ACC112 (cell line): Measurements from ENCODE around the gene SEMA7A.
"Not testable (repeated sequence)": the region's sequence is repeated elsewhere in the genome, so short reads cannot be mapped to it uniquely, and the experiment has no call there.

Experiments
- H2AFZ ChIP-seq: fragments of 200-600 bp; sonication (generic); one replicate; pipeline ENCODE4 v1.6.0; 2017; ENCODE audit warnings: antibody characterized with exemption, low read length; ENCODE audit not compliant: unreplicated experiment
- H3K27ac ChIP-seq: fragments of 200-600 bp; sonication (generic); 2 replicates; pipeline ENCODE4 v1.5.1; 2014; ENCODE audit warnings: low read depth, mild to moderate bottlenecking, antibody characterized with exemption, low read length, moderate library complexity
- H3K27me3 ChIP-seq: fragments of 200-600 bp; sonication (generic); 2 replicates; pipeline ENCODE4 v1.6.1; 2014; ENCODE audit warnings: mild to moderate bottlenecking, antibody characterized with exemption, low read length, moderate library complexity, mixed read lengths; ENCODE audit not compliant: insufficient read depth
- H3K36me3 ChIP-seq: fragments of 200-600 bp; sonication (generic); 2 replicates; pipeline ENCODE4 v1.6.1; 2016; ENCODE audit warnings: mild to moderate bottlenecking, antibody characterized with exemption, low read length, moderate library complexity, mixed read lengths; ENCODE audit not compliant: insufficient read depth
- H3K4me1 ChIP-seq: fragments of 200-600 bp; sonication (generic); one replicate; pipeline ENCODE4 v1.6.1; 2016; ENCODE audit warnings: low read length, mixed read lengths; ENCODE audit not compliant: insufficient read depth, unreplicated experiment, control insufficient read depth
- H3K4me3 ChIP-seq: fragments of 200-600 bp; sonication (generic); 2 replicates; pipeline ENCODE4 v1.5.1; 2014; ENCODE audit warnings: mild to moderate bottlenecking, low read depth, low read length
- H3K79me2 ChIP-seq: fragments of 200-600 bp; sonication (generic); one replicate; pipeline ENCODE4 v1.6.0; 2016; ENCODE audit warnings: low read length; ENCODE audit not compliant: control insufficient read depth, unreplicated experiment, insufficient read depth

The SEMA7A gene

GRCh38 chr15:74390647-74391288, 43.0 kb downstream of the SEMA7A start:
- no peak overlapping the region for H2AFZ ChIP-seq
- no peaks in the 10 kb centered on the region for H3K79me2 ChIP-seq
- no peak overlapping the region for H3K4me3 ChIP-seq
- no peak overlapping the region for H3K27ac ChIP-seq
- no peaks in the 10 kb centered on the region for H3K27me3 ChIP-seq
- H3K4me1 ChIP-seq = peaks cover 30% of the 10 kb centered on the region
- H3K36me3 ChIP-seq = no peaks in the 10 kb centered on the region

- H3K4me3 ChIP-seq, H2AFZ ChIP-seq, H3K36me3 ChIP-seq, H3K79me2 ChIP-seq, H3K27ac ChIP-seq, H3K27me3 ChIP-seq: not testable (repeated sequence)
- peaks cover 30% of the 10 kb centered on the region for H3K4me1 ChIP-seq
Observed at GRCh38 chr15:74390049-74390646, 43.6 kb downstream of the SEMA7A start.

GRCh38 chr15:74389241-74390048, 44.3 kb downstream of the SEMA7A start:
- Histone ChIP-seq H3K4me3 (no peak overlapping the region), H2AFZ (no peak overlapping the region), H3K27ac (no peak overlapping the region), H3K36me3 (no peaks in the 10 kb centered on the region), H3K27me3 (no peaks in the 10 kb centered on the region), H3K4me1 (peaks cover 30% of the 10 kb centered on the region), H3K79me2 (no peaks in the 10 kb centered on the region)

GRCh38 chr15:74388363-74388951, 45.3 kb downstream of the SEMA7A start:
- Histone ChIP-seq H3K4me1 (peaks cover 39% of the 10 kb centered on the region), H3K27me3 (no peaks in the 10 kb centered on the region), H2AFZ (no peak overlapping the region), H3K4me3 (no peak overlapping the region), H3K27ac (no peak overlapping the region), H3K36me3 (no peaks in the 10 kb centered on the region), H3K79me2 (no peaks in the 10 kb centered on the region)

- Histone ChIP-seq H3K79me2 (no peaks in the 10 kb centered on the region), H2AFZ (no peak overlapping the region), H3K4me1 (peaks cover 37% of the 10 kb centered on the region), H3K4me3 (no peak overlapping the region), H3K36me3 (no peaks in the 10 kb centered on the region), H3K27me3 (no peaks in the 10 kb centered on the region), H3K27ac (no peak overlapping the region)
Observed at GRCh38 chr15:74387621-74388362, 46.0 kb downstream of the SEMA7A start.

- no peaks in the 10 kb centered on the region for H3K27me3 ChIP-seq
- H3K4me3 ChIP-seq = no peak overlapping the region
- H2AFZ ChIP-seq = no peak overlapping the region
- no peaks in the 10 kb centered on the region for H3K36me3 ChIP-seq
- H3K4me1 ChIP-seq = peaks cover 32% of the 10 kb centered on the region
- no peak overlapping the region for H3K27ac ChIP-seq
- no peaks in the 10 kb centered on the region for H3K79me2 ChIP-seq
Observed at GRCh38 chr15:74387141-74387541, 46.6 kb downstream of the SEMA7A start.

GRCh38 chr15:74386496-74387140, 47.1 kb downstream of the SEMA7A start:
- peaks cover 34% of the 10 kb centered on the region for H3K4me1 ChIP-seq
- no peak overlapping the region for H2AFZ ChIP-seq
- H3K79me2 ChIP-seq = no peaks in the 10 kb centered on the region
- H3K27ac ChIP-seq = no peak overlapping the region
- no peaks in the 10 kb centered on the region for H3K27me3 ChIP-seq
- H3K36me3 ChIP-seq = no peaks in the 10 kb centered on the region
- no peak overlapping the region for H3K4me3 ChIP-seq

- H3K27me3 ChIP-seq = no peaks in the 10 kb centered on the region
- no peak overlapping the region for H3K4me3 ChIP-seq
Observed at GRCh38 chr15:74385733-74386132, 48.0 kb downstream of the SEMA7A start.

GRCh38 chr15:74384881-74385643, 48.7 kb downstream of the SEMA7A start:
- peaks cover 37% of the 10 kb centered on the region for H3K4me1 ChIP-seq
- H3K79me2 ChIP-seq = no peaks in the 10 kb centered on the region
- no peak overlapping the region for H2AFZ ChIP-seq
- H3K27me3 ChIP-seq = no peaks in the 10 kb centered on the region
- H3K36me3 ChIP-seq = no peaks in the 10 kb centered on the region
- H3K4me3 ChIP-seq = no peak overlapping the region
- no peak overlapping the region for H3K27ac ChIP-seq

More at GRCh38 chr15:74385733-74386132, 48.0 kb downstream of the SEMA7A start:
- Histone ChIP-seq H3K27ac (no peak overlapping the region), H3K79me2 (no peaks in the 10 kb centered on the region), H3K36me3 (no peaks in the 10 kb centered on the region), H3K4me1 (peaks cover 37% of the 10 kb centered on the region), H2AFZ (no peak overlapping the region)
